SK-N-MC (cell line): Measurements from ENCODE around the gene ORMDL2.

Source experiments
- EZH2 ChIP-seq: fragments of 200-600 bp; sonication (generic); IDR thresholded peaks from one replicate; pipeline ENCODE4 v1.6.1; 2017; ENCODE audit warnings: antibody characterized with exemption
- FOXP2 ChIP-seq: optimal IDR thresholded peaks from 2 replicates; pipeline ENCODE3; 2011; ENCODE audit warnings: mild to moderate bottlenecking, moderate library complexity; ENCODE audit not compliant: insufficient read depth; ENCODE audit errors: extremely low read length, control extremely low read depth
- POLR2AphosphoS5 ChIP-seq: IDR thresholded peaks from 2 replicates; pipeline ENCODE4 v1.6.1; 2012; ENCODE audit warnings: mild to moderate bottlenecking, low read depth, low read length, borderline replicate concordance

GRCh38 chr12:55838361-55838760, 20.5 kb downstream of the ORMDL2 start:
- no peak for TF ChIP-seq EZH2
- no peak for TF ChIP-seq POLR2AphosphoS5
- no peak for TF ChIP-seq FOXP2
